GOT3 (cell line): ENCODE measurements around the gene DKKL1.
"Not testable (repeated sequence)": the region's sequence is repeated elsewhere in the genome, so short reads cannot be mapped to it uniquely, and the experiment has no call there.

Source experiments
- DNase-seq: peaks from one replicate; lab custom pipeline; 2025; ENCODE audit warnings: mixed read lengths; lab: John Stamatoyannopoulos, UW

Gene DKKL1

DNA sequence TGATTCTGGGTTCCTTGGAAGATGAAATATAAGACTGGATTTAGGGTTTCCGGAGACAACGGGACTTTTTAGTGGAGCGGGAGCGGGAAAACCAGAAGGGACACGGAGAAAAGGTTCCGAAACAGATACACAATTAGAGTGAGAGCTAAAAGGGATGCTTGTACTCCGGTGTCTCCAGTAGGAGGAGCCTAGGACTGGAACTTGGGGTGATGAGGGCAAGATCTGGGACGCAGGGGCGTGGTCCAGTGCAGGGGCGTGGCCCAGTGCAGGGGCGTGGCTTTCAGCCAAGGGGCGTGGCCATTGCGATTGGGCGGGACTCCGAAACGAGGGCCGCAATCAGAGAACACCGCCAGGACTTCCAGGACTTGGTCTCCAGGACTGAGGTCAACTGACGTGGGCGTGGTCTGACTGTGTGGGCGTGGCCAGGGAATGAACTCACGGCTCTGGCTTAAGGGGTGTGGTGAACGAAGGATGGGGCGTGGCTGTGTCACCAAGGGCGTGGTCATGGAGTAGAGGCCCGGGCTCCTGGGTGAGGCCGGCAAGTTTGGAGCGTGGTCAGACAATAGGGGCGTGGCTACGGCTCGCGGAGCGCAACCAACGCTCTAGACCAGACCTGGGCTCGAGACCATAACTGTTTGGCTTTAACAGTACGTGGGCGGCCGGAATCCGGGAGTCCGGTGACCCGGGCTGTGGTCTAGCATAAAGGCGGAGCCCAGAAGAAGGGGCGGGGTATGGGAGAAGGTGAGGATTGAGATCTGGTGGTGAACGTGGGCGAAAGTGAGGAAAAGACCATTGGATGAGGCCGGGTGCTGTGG is at the start of gene DKKL1:
DKKL1 (plus strand) TSS at position 610 of the 815 bp plus-strand sequence; CDS start at position 732, 122 bp downstream.
- peak; percentile 95 for DNase-seq

DNA sequence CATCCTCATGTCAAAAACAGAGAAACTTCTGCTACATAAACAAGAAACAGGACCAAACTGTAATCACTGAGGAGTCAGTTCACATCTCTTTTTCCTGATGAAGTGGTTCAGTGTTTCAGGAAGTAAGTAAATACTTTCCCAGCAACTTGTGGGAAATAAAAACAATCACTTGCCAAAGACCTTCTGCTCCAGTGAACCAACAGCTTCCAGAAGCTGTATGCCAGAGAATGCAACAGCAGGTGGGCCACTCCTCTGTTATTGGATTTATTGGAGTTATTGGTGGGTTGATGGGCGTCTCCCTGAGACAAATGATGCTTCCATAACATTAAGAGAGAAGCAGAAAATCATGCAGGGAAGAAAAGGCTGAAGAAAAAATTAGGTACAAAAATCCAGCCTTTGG is 48.6 kb upstream of the DKKL1 start:
- no peak for DNase-seq

DNA sequence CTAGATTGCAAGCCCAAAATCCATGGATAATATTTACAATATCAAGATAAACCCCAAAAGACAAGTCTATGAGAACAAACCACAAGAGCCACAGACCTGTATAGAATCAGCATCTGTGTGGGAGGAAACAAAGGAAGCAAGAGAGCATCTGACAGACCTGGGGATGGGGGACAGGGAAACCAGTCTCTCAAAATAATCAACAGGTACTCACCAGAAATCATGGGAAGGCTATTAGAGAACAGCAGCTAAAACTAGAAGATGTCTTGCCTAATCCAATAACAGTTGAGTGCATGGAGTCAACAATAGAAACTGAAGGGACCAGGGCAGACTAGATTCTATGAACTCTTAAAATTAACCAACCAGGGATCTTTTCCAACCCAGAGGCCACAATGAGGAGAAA is 47.4 kb upstream of the DKKL1 start:
- DNase-seq, result no peak

DNA sequence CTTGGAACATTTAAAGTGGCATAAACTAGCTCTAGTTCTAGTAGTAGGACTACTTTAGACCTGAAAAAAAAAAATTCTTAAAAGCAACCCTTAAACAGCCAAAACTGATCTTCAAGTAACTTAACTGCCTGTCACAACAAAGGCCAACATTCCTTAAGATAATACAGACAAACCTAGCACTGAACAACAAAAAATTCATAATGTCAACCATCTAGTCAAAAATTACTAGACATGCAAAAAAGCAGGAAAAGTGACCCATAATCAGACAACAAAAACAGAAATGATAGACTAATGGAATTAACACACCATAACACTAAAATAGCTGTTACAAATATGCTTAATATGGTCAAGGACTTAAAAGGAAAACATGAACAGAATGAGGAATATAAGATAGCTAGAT is 45.4 kb upstream of the DKKL1 start:
- DNase-seq, result no peak

DNA sequence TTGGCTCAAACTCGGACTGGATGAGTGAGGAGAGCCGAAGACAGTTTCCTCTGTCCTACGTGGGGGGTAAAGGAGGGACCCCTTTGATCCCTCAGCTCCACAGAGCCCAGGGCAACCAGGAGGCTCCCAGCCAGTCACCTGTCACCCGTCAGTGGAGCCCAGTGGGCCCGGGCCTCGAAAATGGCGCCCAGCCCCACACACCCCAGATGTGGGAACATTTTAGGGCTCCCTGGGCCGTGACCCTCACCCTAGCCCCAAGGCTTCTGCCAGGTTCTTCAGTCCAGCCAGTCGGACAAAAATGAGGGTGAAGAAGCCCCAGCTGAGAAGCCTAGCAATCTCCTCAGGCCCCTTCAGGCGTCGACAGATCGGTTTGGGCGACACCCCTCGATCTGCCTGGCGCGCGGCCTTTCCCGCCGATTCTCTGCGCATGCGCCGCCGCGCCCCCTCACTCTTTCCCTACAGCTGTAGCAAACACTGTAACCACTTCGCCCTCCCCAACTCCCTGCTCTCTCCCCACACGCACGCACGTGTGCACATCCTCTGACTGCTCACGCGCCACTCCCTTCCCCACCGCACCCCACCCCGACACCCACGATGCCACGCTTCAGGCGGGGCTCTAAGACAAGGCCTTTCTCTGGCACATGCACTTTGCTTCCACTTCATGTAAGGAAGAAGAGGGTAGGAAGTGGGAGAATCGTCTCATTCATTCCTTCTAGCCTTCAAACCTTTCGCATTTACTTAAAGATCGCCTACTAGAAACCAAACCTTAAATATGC is 38.7 kb upstream of the DKKL1 start, which contains the start of gene SLC6A16:
SLC6A16 (minus strand) TSS at position 391 of the 776 bp plus-strand sequence. CDS start 13,844 bp downstream, outside the sequence.
- no peak for DNase-seq

DNA sequence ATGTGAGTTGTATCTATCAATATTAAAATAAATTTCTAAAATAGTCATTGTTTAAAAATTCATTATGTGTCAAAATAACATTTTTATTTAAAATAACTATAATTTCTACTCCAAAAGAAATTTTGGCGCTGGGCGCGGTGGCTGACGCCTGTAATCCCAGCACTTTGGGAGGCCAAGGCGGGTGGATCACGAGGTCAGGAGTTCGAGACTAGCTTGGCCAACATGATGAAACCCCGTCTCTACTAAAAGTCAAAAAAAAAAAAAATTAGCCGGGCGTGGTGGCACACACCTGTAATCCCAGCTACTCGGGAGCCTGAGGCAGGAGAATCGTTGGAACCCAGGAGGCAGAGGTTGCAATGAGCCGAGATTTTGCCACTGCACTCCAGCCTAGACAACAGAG is 37.9 kb upstream of the DKKL1 start:
- not testable (repeated sequence) for DNase-seq

DNA sequence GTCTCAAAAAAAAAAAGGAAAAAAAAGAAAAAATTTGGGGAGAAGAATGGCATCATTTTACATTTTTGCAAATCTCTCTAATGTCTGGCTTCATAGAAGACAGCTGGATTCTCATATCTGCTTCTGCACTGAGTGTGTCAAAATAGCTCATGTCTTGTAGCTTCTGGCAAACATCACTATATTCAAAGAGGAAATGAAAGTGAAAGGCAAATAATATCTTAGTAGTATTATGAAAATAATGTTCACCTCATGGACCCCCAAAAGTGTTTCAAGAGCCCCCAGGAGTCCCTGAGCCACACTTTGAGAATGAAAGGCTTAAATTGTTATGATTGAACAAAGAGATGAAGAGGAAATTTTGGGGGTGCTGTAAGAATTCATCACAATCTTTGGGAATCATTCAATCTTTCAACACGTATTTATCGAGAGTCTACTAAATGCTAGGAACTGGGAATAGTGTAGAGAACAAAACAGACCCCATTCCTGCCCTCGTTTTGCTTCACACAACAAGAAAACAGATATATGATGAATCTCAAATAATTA is 37.4 kb upstream of the DKKL1 start:
- no peak for DNase-seq

DNA sequence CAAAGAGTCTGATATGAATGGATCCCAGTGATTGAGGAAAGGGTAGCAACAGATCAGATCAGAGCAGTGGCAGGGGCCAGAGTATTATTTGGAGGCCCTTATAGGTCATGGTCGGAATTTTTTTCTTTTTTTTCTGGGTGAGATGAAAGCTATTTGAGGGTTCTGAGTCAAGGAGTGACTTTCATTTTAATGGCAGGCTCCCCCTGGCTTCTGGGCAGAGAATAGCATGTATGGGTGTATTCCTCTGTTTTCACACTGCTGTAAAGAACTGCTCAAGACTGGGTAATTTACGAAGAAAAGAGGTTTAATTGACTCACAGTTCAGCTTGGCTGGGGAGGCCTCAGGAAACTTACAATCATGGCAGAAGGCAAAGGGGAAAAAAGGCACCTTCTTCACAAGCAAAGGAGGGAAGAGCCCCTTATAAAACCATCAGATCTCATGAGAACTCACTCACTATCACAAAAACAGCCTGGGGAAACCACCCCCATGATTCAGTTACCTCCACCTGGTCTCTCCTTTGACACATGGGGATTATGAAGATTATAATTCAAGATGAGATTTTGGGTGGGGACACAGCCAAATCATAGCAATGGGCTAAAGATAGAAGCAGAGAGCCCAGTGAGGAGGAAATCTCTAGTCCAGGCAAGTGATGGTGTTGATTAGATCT is 35.7 kb upstream of the DKKL1 start:
- DNase-seq, result no peak

DNA sequence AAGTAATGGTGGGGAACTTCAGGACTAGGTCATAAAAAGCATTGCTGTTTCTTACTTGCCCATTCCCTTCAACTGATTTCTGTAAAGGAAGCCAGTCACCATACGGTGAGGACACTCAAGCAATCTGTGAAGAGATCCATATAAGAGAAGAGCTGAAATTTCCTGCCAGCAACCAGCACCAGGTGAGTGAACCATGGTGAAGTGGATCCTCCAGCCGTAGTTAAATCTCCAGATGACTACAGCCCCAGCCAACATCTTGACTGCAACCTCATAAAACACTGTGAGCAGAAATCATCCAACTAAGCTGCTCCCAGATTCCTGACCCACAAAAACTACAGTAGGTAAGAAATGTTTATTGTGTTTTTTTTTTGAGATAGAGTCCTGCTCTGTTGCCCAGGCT is 34.9 kb upstream of the DKKL1 start:
- DNase-seq, result no peak

DNA sequence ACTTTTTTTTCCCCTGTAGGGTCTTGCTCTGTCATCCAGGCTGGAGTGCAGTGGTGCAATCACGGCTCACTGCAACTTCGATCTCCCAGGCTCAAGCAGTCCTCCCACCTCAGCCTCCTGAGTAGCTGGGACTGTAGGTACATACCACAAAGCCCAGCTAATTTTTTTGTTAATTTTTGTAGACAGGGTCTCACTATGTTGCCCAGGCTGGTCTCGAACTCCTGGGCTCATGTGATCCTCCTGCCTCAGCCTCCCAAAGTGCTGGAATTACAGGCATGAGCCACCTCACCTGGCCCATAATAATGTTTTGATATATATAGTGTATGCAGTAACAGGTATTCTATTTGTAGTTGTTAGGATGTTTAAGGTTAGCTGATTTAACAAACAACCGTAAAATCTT is 32.5 kb upstream of the DKKL1 start:
- DNase-seq, result not testable (repeated sequence)

DNA sequence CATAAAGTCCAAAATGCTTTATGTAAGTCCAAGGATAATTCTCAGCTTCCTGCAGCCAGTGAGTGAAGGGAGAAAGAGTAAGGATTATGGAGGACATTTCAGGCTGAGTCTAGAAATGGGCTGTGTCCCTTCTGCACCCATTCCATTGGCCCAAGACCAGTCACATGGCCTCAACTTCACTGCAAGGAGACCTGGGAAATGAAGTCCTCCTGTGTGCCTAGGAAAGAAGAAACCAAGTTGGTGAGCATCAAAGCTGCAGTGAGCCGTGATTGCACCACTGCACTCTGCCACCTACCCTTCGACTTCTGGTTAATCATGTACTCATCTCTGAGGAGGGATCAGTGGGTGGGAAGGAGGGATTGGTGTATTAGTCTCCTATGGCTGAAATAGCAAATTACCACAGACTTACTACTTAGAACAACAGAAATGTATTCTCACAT is 32.0 kb upstream of the DKKL1 start:
- no peak for DNase-seq

DNA sequence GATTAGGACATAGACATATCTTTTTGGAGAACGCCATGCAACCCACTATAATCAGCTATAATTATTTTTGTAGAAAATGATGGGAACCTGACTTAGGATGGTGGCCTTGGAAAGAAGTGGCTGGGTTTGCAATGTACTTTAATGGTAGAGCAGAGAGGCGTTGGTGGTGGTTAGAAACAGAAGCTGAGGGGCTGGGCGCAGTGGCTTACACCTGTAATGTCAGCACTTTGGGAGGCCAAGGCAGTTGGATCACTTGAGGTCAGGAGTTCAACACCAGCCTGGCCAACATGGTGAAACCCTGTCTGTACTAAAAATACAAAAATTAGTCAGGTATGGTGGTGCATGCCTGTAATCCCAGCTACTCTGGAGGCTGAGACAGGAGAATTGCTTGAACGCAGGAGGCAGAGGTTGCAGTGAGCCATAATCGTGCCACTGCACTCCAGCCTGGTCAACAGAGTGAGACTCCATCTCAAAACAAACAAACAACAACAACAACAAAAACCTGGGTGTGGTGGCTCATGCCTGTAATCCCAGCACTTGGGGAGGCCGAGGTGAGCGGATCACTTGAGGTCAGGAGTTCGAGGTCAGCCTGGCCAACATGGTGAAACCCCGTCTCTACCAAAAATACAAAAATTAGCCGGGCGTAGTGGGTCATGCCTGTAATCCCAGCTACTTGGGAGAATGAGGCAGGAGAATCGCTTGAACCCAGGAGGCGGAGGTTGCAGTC is 30.8 kb upstream of the DKKL1 start:
- not testable (repeated sequence) for DNase-seq

DNA sequence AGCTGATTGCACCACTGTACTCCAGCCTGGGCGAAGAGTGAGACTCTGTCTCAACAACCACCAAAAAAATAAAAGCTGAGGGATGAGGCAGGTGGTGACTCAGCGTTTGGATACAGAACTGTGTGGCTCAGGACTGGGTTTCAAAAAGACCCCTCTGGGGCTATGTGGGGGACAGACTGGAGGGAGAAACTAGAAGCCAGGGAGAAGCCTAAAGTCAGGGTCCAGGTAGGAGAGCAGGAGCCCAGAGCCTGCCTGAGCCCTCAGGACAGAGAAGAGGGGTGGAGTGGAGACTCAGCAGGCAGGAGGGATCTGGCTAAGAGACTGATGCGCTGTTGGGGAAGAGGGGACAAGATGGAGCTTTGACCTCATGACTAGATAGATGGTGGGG is 30.3 kb upstream of the DKKL1 start:
- no peak for DNase-seq

DNA sequence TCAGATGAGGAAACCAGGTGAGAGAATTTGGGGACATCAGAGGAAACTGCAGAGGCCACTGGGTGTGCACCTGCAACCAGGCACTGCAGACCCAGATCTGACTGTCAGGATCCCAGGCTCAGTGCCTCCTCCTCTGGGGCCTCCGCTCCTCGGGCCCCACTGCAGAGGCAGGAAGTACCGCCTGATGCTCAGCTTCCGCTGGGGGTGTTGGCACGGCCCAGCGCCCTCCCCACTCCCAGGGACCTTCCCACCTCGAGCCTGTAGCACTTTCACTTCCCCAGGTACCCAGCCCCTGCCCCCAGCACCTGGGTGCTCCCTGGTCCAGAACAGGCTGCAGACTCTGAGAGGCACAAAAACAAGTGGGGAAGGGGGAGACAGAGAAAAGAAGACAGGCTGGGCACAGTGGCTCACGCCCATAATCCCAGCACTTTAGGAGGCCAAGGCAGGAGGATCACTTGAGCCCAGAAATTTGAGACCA is 29.8 kb upstream of the DKKL1 start:
- no peak for DNase-seq

DNA sequence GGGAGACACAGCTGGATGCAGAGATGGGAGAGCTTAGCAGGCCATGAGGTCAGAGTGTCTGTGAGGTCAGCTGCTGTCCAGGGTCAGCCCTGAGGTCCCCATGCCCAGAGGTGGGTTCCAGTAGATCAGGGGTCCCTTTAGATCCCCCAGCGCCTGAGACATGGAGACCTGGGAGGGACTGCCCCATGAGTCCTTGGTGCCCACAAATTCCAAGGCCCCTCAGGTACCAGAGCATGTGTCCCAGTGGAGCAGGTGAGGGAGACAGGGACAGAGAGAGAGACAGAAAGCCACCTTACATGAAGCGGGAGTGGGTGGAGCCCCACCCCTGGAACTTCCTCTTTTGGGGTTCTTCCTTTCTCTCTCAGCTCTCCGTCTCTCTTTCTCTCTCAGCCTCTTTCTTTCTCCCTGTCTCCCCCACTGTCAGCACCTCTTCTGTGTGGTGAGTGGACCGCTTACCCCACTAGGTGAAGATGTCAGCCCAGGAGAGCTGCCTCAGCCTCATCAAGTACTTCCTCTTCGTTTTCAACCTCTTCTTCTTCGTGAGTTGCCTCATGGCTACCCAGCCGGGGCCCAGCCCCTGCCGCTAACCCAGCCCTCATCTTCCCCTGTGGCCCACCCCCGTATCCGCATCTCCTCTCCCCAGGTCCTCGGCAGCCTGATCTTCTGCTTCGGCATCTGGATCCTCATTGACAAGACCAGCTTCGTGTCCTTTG is 28.4 kb upstream of the DKKL1 start, which contains the start of gene CD37:
CD37 (plus strand) TSS at position 336 of the 713 bp plus-strand sequence; CDS start at position 471, 135 bp downstream.
- no peak for DNase-seq

DNA sequence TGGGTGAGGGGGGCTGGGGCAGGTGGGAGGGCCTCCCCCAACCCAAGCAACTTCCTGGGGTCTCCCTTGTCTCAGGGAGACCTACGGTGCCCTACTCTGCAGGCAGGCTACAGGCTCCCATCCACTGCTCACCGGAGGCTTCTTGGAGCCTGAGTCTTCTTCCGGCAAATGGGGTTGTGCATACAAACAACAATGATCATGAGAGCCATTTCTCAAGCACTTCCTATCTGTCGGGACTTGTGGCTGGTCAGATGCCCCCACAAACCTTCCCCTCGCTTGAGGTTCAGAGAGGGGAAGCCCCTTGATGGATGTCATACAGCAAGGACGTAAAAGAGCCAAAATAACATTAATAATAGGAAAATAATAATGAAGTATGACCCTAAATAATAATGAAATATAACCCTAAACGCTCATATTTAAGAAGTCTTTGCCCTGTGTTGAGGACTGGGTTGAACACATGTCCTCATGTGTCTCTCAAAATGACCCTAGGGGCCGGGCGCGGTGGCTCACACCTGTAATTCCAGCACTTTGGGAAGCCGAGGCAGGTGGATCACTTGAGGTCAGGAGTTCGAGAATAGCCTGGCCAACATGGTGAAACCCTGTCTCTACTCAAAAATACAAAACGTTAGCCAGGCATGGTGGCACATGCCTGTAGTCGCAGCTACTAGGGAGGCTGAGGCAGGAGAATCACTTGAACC is 27.7 kb upstream of the DKKL1 start:
- DNase-seq, result no peak

DNA sequence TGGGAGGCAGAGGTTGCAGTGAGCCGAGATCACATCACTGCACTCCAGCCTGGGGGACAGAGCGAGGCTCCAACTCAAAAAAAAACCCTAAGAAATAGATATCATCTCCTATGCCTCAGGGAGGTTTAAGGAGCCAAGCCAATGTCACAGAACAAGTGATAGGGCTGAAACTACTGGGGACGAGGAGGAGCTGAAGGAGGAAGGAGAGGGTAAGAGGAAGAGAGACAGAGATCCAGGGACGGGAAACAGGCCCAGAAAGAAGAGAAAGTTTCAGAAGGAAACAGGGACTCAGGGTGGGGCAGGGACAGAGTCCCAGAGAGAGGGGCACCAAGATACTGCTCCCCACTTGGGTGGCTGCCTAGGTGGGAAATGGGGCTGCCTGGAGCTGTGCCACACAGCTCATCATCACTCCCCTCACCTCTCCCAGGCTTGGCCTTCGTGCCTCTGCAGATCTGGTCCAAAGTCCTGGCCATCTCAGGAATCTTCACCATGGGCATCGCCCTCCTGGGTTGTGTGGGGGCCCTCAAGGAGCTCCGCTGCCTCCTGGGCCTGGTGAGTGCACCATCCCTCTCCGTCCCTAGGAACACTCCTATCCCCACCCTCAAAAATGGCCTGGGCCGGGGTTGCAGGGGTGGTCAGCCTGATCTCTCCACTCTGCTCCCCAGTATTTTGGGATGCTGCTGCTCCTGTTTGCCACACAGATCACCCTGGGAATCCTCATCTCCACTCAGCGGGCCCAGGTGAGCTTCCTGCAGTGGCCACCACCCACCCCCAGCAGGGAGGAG is 27.0 kb upstream of the DKKL1 start:
- no peak for DNase-seq

DNA sequence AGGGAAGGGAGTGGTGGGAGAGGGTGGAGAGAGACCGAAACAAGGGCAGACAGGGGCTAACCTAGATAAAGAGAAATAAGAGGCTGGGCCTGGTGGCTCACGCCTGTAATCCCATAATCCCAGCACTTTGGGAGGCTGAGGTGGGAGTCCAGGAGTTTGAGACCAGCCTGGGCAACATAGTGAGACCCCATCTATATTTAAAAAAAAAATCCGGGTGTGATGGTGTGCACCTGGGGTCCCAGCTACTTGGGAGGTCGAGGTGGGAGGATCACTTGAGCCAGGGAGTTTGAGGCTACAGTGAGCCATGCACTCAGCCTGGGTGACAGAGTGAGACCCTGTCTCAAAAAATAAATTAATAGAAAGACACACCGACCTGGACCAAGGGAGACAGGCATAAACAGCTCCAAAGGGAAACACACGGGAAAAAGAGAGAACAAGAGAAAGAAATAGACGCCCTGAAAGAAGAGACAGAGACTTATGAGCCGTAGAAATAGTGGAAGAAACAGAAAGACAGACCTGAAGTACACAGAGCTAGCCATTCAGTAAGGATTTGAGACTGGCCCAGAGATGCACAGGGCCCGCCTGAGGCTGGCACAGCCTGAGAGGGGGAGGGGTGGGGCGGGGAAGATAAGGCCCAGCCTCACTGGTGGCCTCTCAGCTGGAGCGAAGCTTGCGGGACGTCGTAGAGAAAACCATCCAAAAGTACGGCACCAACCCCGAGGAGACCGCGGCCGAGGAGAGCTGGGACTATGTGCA is 26.2 kb upstream of the DKKL1 start:
- DNase-seq, result no peak
